ENCODE measurements around the gene KRT80. TPM values are rescaled to one million over a fixed set of nuclear protein-coding genes. Genes with fewer than 3 reads are reported as not detected.
A peak's percentile ranks its signal among the peaks of the same experiment; 100 is the strongest.

Gene KRT80
- total and polyA plus RNA-seq, 2 donors (not counting 3 experiments of a cell fraction or from before 2014, with no cell fraction given), result 13.6 to 23.7 TPM

GRCh38 chr12:52231305-52232202 lies 39.7 kb upstream of the KRT80 start:
- intact Hi-C loops (cut with micrococcal nuclease), result loop anchor here (1.0 to 5.0 kb wide), 2 partner anchors 13 to 96 kb away; no protein-coding TSS in a partner anchor
- peak overlapping the region; percentile 47 for H3K9ac ChIP-seq (replicated peaks; ENCODE audit: extremely low read depth, insufficient read depth, low read length)

More at GRCh38 chr12:52231305-52232202, 39.7 kb upstream of the KRT80 start:
- Histone ChIP-seq H3K27ac (ENCODE audit: insufficient read depth, low read depth, low read length) (peak overlapping the region; percentile 84), H3K4me3 (replicated peaks in 1 of 3; ENCODE audit: insufficient read depth in 1 of 3, low read depth in 1 of 3, low read length in 3 of 3) (no peak overlapping the region), H3K36me3 (ENCODE audit: control insufficient read depth in 2 of 2, extremely low read depth in 1 of 2, insufficient read depth in 2 of 2, low read length in 2 of 2) (no peaks in the 10 kb centered on the region), H3K4me2 (ENCODE audit: insufficient read depth, low read length) (no peak overlapping the region), H3K27me3 (ENCODE audit: control insufficient read depth in 2 of 2, insufficient read depth in 2 of 2, low read length in 2 of 2) (no peaks in the 10 kb centered on the region), H3K9me1 (replicated peaks; ENCODE audit: control insufficient read depth, extremely low read depth, insufficient read depth, low read length) (no peaks in the 10 kb centered on the region), H4K20me1 (replicated peaks; ENCODE audit: control insufficient read depth, extremely low read depth, insufficient read depth, low read length) (no peaks in the 10 kb centered on the region), H2AFZ (ENCODE audit: low read depth, low read length) (no peak overlapping the region), H3K4me1 (ENCODE audit: control insufficient read depth, extremely low read depth, insufficient read depth, low read length) (peaks cover 44% of the 10 kb centered on the region), H3K79me2 (ENCODE audit: control insufficient read depth, insufficient read depth, low read length) (peaks cover 7% of the 10 kb centered on the region), H3K9me3 (replicated peaks; ENCODE audit: control insufficient read depth, insufficient read depth, low read length) (no peaks in the 10 kb centered on the region)
- BruUV-seq (replicated peaks), result no TSS peak
- ChIA-PET POLR2A (no interaction called here), CTCF (interaction anchor here (1.5 to 3.3 kb wide), 4 partner anchors 15 to 56 kb away, joined by 3 to 11 read pairs (median 5); no protein-coding TSS in a partner anchor)
- no peak for FAIRE-seq
- dilution Hi-C loops (cut with MboI; ENCODE audit: extremely low pct_ligation_motif_present, low sequenced_read_pairs), result no loop called here
- no peak for DNase-seq (ENCODE audit: low read depth, low spot score)
- TF ChIP-seq EZH2 (IDR thresholded peaks at IDR 0.05; ENCODE audit: borderline replicate concordance, low read depth, low read length, severe bottlenecking) (no peak), JUN (IDR thresholded peaks at IDR 0.05; ENCODE audit: borderline replicate concordance, insufficient read depth, insufficient read length, low read depth) (no peak), MAX (IDR thresholded peaks at IDR 0.05; ENCODE audit: insufficient read depth, insufficient read length) (no peak), FOS (IDR thresholded peaks at IDR 0.05; ENCODE audit: borderline replicate concordance, insufficient read depth, low read length) (no peak), POLR2A (IDR thresholded peaks at IDR 0.05; ENCODE audit: low read depth, low read length) (no peak), GATA2 (IDR thresholded peaks at IDR 0.05; ENCODE audit: insufficient read depth, insufficient read length, low read depth, low read length) (no peak), POLR2AphosphoS5 (IDR thresholded peaks at IDR 0.05; ENCODE audit: insufficient read depth, low read depth, low read length) (peak; percentile 8)
- TF ChIP-seq, protein P1, sequence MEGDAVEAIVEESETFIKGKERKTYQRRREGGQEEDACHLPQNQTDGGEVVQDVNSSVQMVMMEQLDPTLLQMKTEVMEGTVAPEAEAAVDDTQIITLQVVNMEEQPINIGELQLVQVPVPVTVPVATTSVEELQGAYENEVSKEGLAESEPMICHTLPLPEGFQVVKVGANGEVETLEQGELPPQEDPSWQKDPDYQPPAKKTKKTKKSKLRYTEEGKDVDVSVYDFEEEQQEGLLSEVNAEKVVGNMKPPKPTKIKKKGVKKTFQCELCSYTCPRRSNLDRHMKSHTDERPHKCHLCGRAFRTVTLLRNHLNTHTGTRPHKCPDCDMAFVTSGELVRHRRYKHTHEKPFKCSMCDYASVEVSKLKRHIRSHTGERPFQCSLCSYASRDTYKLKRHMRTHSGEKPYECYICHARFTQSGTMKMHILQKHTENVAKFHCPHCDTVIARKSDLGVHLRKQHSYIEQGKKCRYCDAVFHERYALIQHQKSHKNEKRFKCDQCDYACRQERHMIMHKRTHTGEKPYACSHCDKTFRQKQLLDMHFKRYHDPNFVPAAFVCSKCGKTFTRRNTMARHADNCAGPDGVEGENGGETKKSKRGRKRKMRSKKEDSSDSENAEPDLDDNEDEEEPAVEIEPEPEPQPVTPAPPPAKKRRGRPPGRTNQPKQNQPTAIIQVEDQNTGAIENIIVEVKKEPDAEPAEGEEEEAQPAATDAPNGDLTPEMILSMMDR (IDR thresholded peaks at IDR 0.05; ENCODE audit: extremely low read depth in 1 of 2, insufficient read depth in 1 of 2, low read depth in 1 of 2, low read length in 2 of 2), result no peak

Measured in endothelial cell of umbilical vein (primary cell).